ENCODE measurements around the gene PHF24. TPM values are rescaled to one million over a fixed set of nuclear protein-coding genes. Genes with fewer than 3 reads are reported as not detected.
A peak's percentile ranks its signal among the peaks of the same experiment; 100 is the strongest.
"Not testable (repeated sequence)": the region's sequence is repeated elsewhere in the genome, so short reads cannot be mapped to it uniquely, and the experiment has no call there.

The PHF24 gene
- total RNA-seq, result 0.63 and 1.2 TPM in 2 replicates
- long read RNA-seq, result 0 reads

- H3K4me3 Mint-ChIP-seq, result peak within 1 kb of the TSS; percentile 77
- no peak within 1 kb of the TSS for H3K27ac Mint-ChIP-seq (ENCODE audit: unreplicated experiment)
- peak; percentile 11 for TF ChIP-seq CTCF (conservative IDR thresholded peaks at IDR 0.05)
- H3K27me3 Mint-ChIP-seq (ENCODE audit: low read depth), result peaks cover 59% of the 10 kb centered on the region
- no peaks in the 10 kb centered on the region for H3K9me3 Mint-ChIP-seq
- peaks cover 31% of the 10 kb centered on the region for H3K4me1 Mint-ChIP-seq
- no peaks in the 10 kb centered on the region for H3K36me3 Mint-ChIP-seq (ENCODE audit: low read depth)
- DNase-seq (ENCODE audit: low read depth, low spot score), result no peak
Measured at GRCh38 chr9:34957492-34958410, at the start of gene PHF24. TSS of gene PHF24 (plus strand) at chr9:34958285. CDS start at chr9:34971299, 13,014 bp downstream.

- H3K36me3 Mint-ChIP-seq (ENCODE audit: low read depth), result no peaks in the 10 kb centered on the region
- H3K27me3 Mint-ChIP-seq (ENCODE audit: low read depth), result peaks cover 13% of the 10 kb centered on the region
- H3K9me3 Mint-ChIP-seq, result peaks cover 11% of the 10 kb centered on the region
- H3K4me3 Mint-ChIP-seq, result no peak overlapping the region
- peaks cover 3% of the 10 kb centered on the region for H3K4me1 Mint-ChIP-seq
- DNase-seq (ENCODE audit: low read depth, low spot score), result no peak
- no peak for TF ChIP-seq CTCF (conservative IDR thresholded peaks at IDR 0.05)
- no peak overlapping the region for H3K27ac Mint-ChIP-seq (ENCODE audit: unreplicated experiment)
Measured at GRCh38 chr9:34927061-34927460, 31.0 kb upstream of the PHF24 start.

GRCh38 chr9:34928921-34929320, 29.2 kb upstream of the PHF24 start:
- Mint-ChIP-seq H3K9me3 (peaks cover 11% of the 10 kb centered on the region), H3K27me3 (ENCODE audit: low read depth) (peaks cover 16% of the 10 kb centered on the region), H3K4me3 (no peak overlapping the region), H3K36me3 (ENCODE audit: low read depth) (no peaks in the 10 kb centered on the region), H3K4me1 (peaks cover 3% of the 10 kb centered on the region), H3K27ac (ENCODE audit: unreplicated experiment) (no peak overlapping the region)
- no peak for TF ChIP-seq CTCF (conservative IDR thresholded peaks at IDR 0.05)
- DNase-seq (ENCODE audit: low read depth, low spot score), result no peak

- Mint-ChIP-seq H3K9me3 (peaks cover 6% of the 10 kb centered on the region), H3K36me3 (ENCODE audit: low read depth) (no peaks in the 10 kb centered on the region), H3K4me3 (no peak overlapping the region), H3K4me1 (peaks cover 3% of the 10 kb centered on the region), H3K27me3 (ENCODE audit: low read depth) (peaks cover 16% of the 10 kb centered on the region), H3K27ac (ENCODE audit: unreplicated experiment) (no peak overlapping the region)
- peak; percentile 14 for DNase-seq (ENCODE audit: low read depth, low spot score)
- peak; percentile 69 for TF ChIP-seq CTCF (conservative IDR thresholded peaks at IDR 0.05)
Measured at GRCh38 chr9:34929506-34930102, 28.5 kb upstream of the PHF24 start.

- not testable (repeated sequence) for H3K27ac Mint-ChIP-seq (ENCODE audit: unreplicated experiment); H3K27me3 Mint-ChIP-seq (ENCODE audit: low read depth); H3K4me1 Mint-ChIP-seq; H3K4me3 Mint-ChIP-seq; H3K36me3 Mint-ChIP-seq (ENCODE audit: low read depth); H3K9me3 Mint-ChIP-seq; DNase-seq (ENCODE audit: low read depth, low spot score)
Measured at GRCh38 chr9:34939989-34940388, 18.1 kb upstream of the PHF24 start.

- Mint-ChIP-seq H3K4me1 (peaks cover 8% of the 10 kb centered on the region), H3K27ac (ENCODE audit: unreplicated experiment) (no peak overlapping the region), H3K9me3 (no peaks in the 10 kb centered on the region), H3K4me3 (no peak overlapping the region), H3K36me3 (ENCODE audit: low read depth) (no peaks in the 10 kb centered on the region), H3K27me3 (ENCODE audit: low read depth) (no peaks in the 10 kb centered on the region)
- no peak for DNase-seq (ENCODE audit: low read depth, low spot score)
- TF ChIP-seq CTCF (conservative IDR thresholded peaks at IDR 0.05), result no peak
Measured at GRCh38 chr9:34948451-34948850, 9.6 kb upstream of the PHF24 start.

All from neural crest cell (in vitro differentiated cells).